GM12878 (cell line): Measurements from ENCODE around the gene RPL22. TPM values are rescaled to one million over a fixed set of nuclear protein-coding genes. Genes with fewer than 3 reads are reported as not detected.

ENCODE experiments used
- ATAC-seq: fragments of 200-7000 bp; cut with Tn5 transposase; 3 replicates; pipeline ENCODE4 v1.9.1; 2020; ENCODE audit warnings: mild to moderate bottlenecking, moderate library complexity
- BruUV-seq: library from RNA; stranded (reverse); fragments of 400-500 nt; replicated peaks from 2 replicates; lab custom pipeline; 2021; lab: Mats Ljungman, UMichigan
- CTCF ChIA-PET: fragments of 300-600 bp; sonication (Branson Sonifier 250); formaldehyde crosslinking; extraction: SDS; loops from one replicate; lab custom pipeline; 2021; ENCODE audit warnings: inconsistent platforms; lab: Yijun Ruan, JAX
- POLR2A ChIA-PET: fragments of 350-600 bp; formaldehyde crosslinking; extraction: SDS; loops from one replicate; lab custom pipeline; 2021; ENCODE audit warnings: inconsistent platforms; lab: Charles Lee
- RAD21 ChIA-PET: fragments of 300-600 bp; sonication (Branson Sonifier 250); formaldehyde crosslinking; loops from one replicate; lab custom pipeline; 2023; ENCODE audit warnings: antibody characterized with exemption; ENCODE audit not compliant: unreplicated experiment; lab: Charles Lee
- SMC1A ChIA-PET: fragments of 300-600 bp; sonication (Branson Sonifier 250); formaldehyde crosslinking; loops from one replicate; lab custom pipeline; 2023; ENCODE audit not compliant: unreplicated experiment, uncharacterized antibody; lab: Charles Lee
- DNase-seq: peaks from one replicate; pipeline ENCODE4 v3.0.0-alpha.2; 2011; ENCODE audit warnings: low read depth, low spot score
- FAIRE-seq: peaks from 3 replicates; lab custom pipeline; 2011; peaks lifted over from hg19 to GRCh38; lab: Jason Lieb, UNC
- H2AFZ ChIP-seq: 2 replicates; pipeline ENCODE4 v1.6.0; 2011; ENCODE audit warnings: low read depth, low read length, control low read depth; ENCODE audit not compliant: control insufficient read depth
- H3K27ac ChIP-seq: 2 replicates; pipeline ENCODE4 v1.5.1; 2011; ENCODE audit warnings: control low read depth; ENCODE audit not compliant: control insufficient read depth, insufficient read depth
- H3K27me3 ChIP-seq, 2 experiments: replicated peaks in 1 of 2; 2 replicates each; pipeline versions ENCODE4 v1.6.0 to v1.6.1; 2011; ENCODE audit warnings: low read length in 1 of 2; ENCODE audit not compliant: control insufficient read depth in 2 of 2, insufficient read depth in 2 of 2
- H3K36me3 ChIP-seq, 2 experiments: 2 replicates each; pipeline ENCODE4 v1.5.1; 2011; ENCODE audit warnings: low read length in 1 of 2; ENCODE audit not compliant: control insufficient read depth in 2 of 2, insufficient read depth in 2 of 2
- H3K4me1 ChIP-seq: 2 replicates; pipeline ENCODE4 v1.6.1; 2011; ENCODE audit warnings: mild to moderate bottlenecking, low read length, moderate library complexity, mixed read lengths; ENCODE audit not compliant: control insufficient read depth, insufficient read depth
- H3K4me2 ChIP-seq: 2 replicates; pipeline ENCODE4 v1.6.0; 2011; ENCODE audit warnings: control low read depth; ENCODE audit not compliant: control insufficient read depth, insufficient read depth
- H3K4me3 ChIP-seq: fragments of 200-600 bp; sonication (generic); 2 replicates; pipeline ENCODE4 v1.5.1; 2016
- H3K79me2 ChIP-seq: 2 replicates; pipeline ENCODE4 v1.6.0; 2011; ENCODE audit warnings: low read length; ENCODE audit not compliant: control insufficient read depth, insufficient read depth
- H3K9ac ChIP-seq: 2 replicates; pipeline ENCODE4 v1.8.0; 2011; ENCODE audit warnings: low read length, control low read depth, mixed read lengths; ENCODE audit not compliant: control insufficient read depth, insufficient read depth
- H3K9me3 ChIP-seq: replicated peaks from 3 replicates; pipeline ENCODE4 v1.5.1; 2011; ENCODE audit warnings: mild to moderate bottlenecking, low read length; ENCODE audit not compliant: control insufficient read depth, insufficient read depth
- H4K20me1 ChIP-seq: 2 replicates; pipeline ENCODE4 v1.6.0; 2011; ENCODE audit not compliant: control insufficient read depth, insufficient read depth
- BCL3 ChIP-seq: IDR thresholded peaks from 2 replicates; pipeline ENCODE4 v1.6.1; 2011; ENCODE audit warnings: borderline replicate concordance, low read depth, mild to moderate bottlenecking, moderate library complexity, low read length; ENCODE audit not compliant: insufficient read depth, poor library complexity, severe bottlenecking
- JUNB ChIP-seq: IDR thresholded peaks from 2 replicates; pipeline ENCODE4 v1.6.1; 2016; ENCODE audit warnings: antibody characterized with exemption, mild to moderate bottlenecking
- KLF5 ChIP-seq: fragments of 450-650 bp; IDR thresholded peaks from 2 replicates; pipeline ENCODE4 v1.6.1; 2014; ENCODE audit warnings: mild to moderate bottlenecking; ENCODE audit not compliant: partially characterized antibody
- NFIC ChIP-seq: IDR thresholded peaks from 2 replicates; pipeline ENCODE4 v1.6.1; 2012; ENCODE audit warnings: low read depth, mild to moderate bottlenecking, inconsistent platforms, low read length, moderate library complexity
- NFYB ChIP-seq: IDR thresholded peaks from 2 replicates; pipeline ENCODE4 v1.6.1; 2011; ENCODE audit warnings: low read depth, mild to moderate bottlenecking, low read length, improper control_type of control experiment, moderate library complexity; ENCODE audit not compliant: insufficient read depth
- PML ChIP-seq: IDR thresholded peaks from 2 replicates; pipeline ENCODE4 v1.6.1; 2012; ENCODE audit warnings: low read length, inconsistent platforms
- RCOR1 ChIP-seq: conservative IDR thresholded peaks from 2 replicates; pipeline ENCODE4 v1.6.1; 2012; ENCODE audit warnings: low read depth, low read length, improper control_type of control experiment
- REST ChIP-seq: IDR thresholded peaks from 2 replicates; pipeline ENCODE4 v1.6.1; 2012; ENCODE audit warnings: mild to moderate bottlenecking, low read depth, low read length
- SIN3A ChIP-seq: IDR thresholded peaks from 2 replicates; pipeline ENCODE4 v1.6.1; 2012; ENCODE audit warnings: low read depth, low read length, improper control_type of control experiment
- USF2 ChIP-seq: IDR thresholded peaks from 2 replicates; pipeline ENCODE4 v1.6.1; 2011; ENCODE audit warnings: low read depth, low read length, improper control_type of control experiment, borderline replicate concordance
- WGBS: methylation state at CpG from one replicate; pipeline ENCODE4 v1.1.6; 2016; ENCODE audit warnings: low lambda C conversion rate; ENCODE audit not compliant: insufficient replicate concordance, insufficient coverage; ENCODE audit errors: missing lambda C conversion rate; 5-methylcytosine and 5-hydroxymethylcytosine counted together
- in situ Hi-C: fragments of 300-500 bp; cut with MboI; formaldehyde crosslinking; loops from 9 replicates; pipeline ENCODE4 v1.14.3; 2018; ENCODE audit warnings: mixed read lengths
- intact Hi-C: fragments of 100-400 bp; cut with micrococcal nuclease; formaldehyde crosslinking; loops from one replicate; pipeline ENCODE4 v1.14.2; 2022; ENCODE audit not compliant: unreplicated experiment
- polyA plus RNA-seq, 11 experiments: library from polyadenylated mRNA; depleted of rRNA in 4 of 11; unstranded in 6 of 11; stranded (reverse) in 5 of 11; fragments of >200 nt; fragmentation: Nextera tagmentation in 4 of 11; fragmentation: Illumina TruSeq in 1 of 11; extraction: Ambion mirVana in 4 of 11; extraction: Trizol in 1 of 11; gene quantifications; 1 replicate in 1 of 11; 2 replicates in 10 of 11; pipeline versions ENCODE4 v1.2.1 to v1.2.3, GENCODE V29; 2011 to 2016; ENCODE audit warnings: inconsistent platforms in 2 of 11, missing spikeins in 2 of 11, low read depth in 1 of 11
- total RNA-seq, 4 experiments: library from RNA; depleted of rRNA in 3 of 4; stranded (reverse); fragments of >200 nt in 3 of 4; fragmentation: Illumina TruSeq in 1 of 4; extraction: Trizol in 1 of 4; gene quantifications; 2 replicates each; pipeline versions ENCODE4 v1.2.1 to v1.2.3, GENCODE V29; 2013 to 2021

The RPL22 gene
- total and polyA plus RNA-seq, 10 of the 15 experiments (the other 5 are each of a cell fraction or from before 2014, with no cell fraction given): 191 to 560 (median 430) TPM

- no peaks in the 10 kb centered on the region for H3K79me2 ChIP-seq
- in situ Hi-C loops: no loop called here
- no peaks in the 10 kb centered on the region for H3K9me3 ChIP-seq
- no peak for FAIRE-seq
- peak overlapping the region; percentile 25; the same call in 1 of the 2 replicates for H3K4me2 ChIP-seq
- BruUV-seq: no TSS peak
- ChIA-PET RAD21 (no interaction called here), SMC1A (no interaction called here), CTCF (no interaction called here), POLR2A (no interaction called here)
- peaks cover 3 to 10% of the 10 kb centered on the region in 2 experiments for H3K36me3 ChIP-seq
- no peak overlapping the region for H3K4me3 ChIP-seq
- H3K27me3 ChIP-seq: peaks cover 0 to 5% of the 10 kb centered on the region in 2 experiments; a peak in 2 of 4 replicates
- ATAC-seq: no peak
- intact Hi-C loops: no loop called here
- no peak for TF ChIP-seq KLF5
- no peak for TF ChIP-seq NFYB
- TF ChIP-seq JUNB: no peak
- TF ChIP-seq NFIC: no peak
- TF ChIP-seq PML: no peak
- TF ChIP-seq RCOR1: no peak
- no peak for TF ChIP-seq USF2
- no peak for TF ChIP-seq SIN3A
- no peak for TF ChIP-seq BCL3
- no peak for TF ChIP-seq REST
- H3K4me1 ChIP-seq: no peaks in the 10 kb centered on the region
- H4K20me1 ChIP-seq: peaks cover 13% of the 10 kb centered on the region
- H3K9ac ChIP-seq: no peak overlapping the region
- DNase-seq: no peak
- H3K27ac ChIP-seq: no peak overlapping the region
- H2AFZ ChIP-seq: no peak overlapping the region
- 5% methylated on average over 36 of the region's 36 CpGs for WGBS
Measured at GRCh38 chr1:6180707-6181311, 18.6 kb downstream of the RPL22 start.
